HG03025 (cell line): ENCODE measurements around the gene WIZ.
A peak's percentile ranks its signal among the peaks of the same experiment; 100 is the strongest.

ENCODE experiments used
- ATAC-seq: cut with Tn5 transposase; IDR thresholded peaks from one replicate; pipeline ENCODE4 v1.9.1; 2021; ENCODE audit warnings: mild to moderate bottlenecking, moderate library complexity; ENCODE audit not compliant: unreplicated experiment, low FRiP score

The WIZ gene

DNA sequence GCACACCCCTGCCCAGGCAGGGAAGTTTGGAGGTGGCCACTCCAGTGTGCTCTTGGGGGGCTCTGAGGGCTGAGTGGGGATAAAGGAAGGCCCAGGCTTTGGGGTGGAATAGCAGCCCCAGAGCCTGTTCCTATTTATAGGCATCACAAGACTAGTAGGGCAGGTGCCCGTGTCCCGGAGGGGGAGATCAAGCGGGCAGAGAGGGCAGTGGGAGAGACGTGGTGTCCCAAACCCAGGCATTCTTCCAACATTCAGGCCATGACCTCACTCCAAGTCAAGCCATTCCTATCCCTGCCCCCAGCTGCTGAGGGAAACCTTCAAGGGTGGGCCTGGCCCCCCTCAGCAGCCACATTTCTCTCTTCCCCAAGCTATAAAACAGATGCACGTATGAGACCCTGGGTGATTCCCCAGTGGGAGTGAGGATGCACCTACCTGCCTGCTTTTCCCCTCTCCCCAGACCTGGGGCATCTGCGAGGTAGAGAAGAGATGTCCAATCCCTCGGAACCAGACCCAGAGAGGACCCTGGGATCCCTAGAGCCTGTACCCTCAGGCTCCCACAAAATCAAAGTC is 3.9 kb downstream of the WIZ start:
- no peak for ATAC-seq

GRCh38 chr19:15445227-15445605 is 4.5 kb downstream of the WIZ start:
- ATAC-seq = no peak

- no peak for ATAC-seq
Observed at GRCh38 chr19:15444505-15445226, 5.1 kb downstream of the WIZ start.

GRCh38 chr19:15443838-15444237 is 5.9 kb downstream of the WIZ start:
- no peak for ATAC-seq

- no peak for ATAC-seq
Observed at GRCh38 chr19:15443325-15443724, 6.4 kb downstream of the WIZ start.

- ATAC-seq = no peak
Observed at GRCh38 chr19:15442142-15442920, 7.4 kb downstream of the WIZ start.

GRCh38 chr19:15441317-15441716 is 8.4 kb downstream of the WIZ start:
- ATAC-seq = no peak

GRCh38 chr19:15439821-15440641 is 9.7 kb downstream of the WIZ start:
- no peak for ATAC-seq

DNA sequence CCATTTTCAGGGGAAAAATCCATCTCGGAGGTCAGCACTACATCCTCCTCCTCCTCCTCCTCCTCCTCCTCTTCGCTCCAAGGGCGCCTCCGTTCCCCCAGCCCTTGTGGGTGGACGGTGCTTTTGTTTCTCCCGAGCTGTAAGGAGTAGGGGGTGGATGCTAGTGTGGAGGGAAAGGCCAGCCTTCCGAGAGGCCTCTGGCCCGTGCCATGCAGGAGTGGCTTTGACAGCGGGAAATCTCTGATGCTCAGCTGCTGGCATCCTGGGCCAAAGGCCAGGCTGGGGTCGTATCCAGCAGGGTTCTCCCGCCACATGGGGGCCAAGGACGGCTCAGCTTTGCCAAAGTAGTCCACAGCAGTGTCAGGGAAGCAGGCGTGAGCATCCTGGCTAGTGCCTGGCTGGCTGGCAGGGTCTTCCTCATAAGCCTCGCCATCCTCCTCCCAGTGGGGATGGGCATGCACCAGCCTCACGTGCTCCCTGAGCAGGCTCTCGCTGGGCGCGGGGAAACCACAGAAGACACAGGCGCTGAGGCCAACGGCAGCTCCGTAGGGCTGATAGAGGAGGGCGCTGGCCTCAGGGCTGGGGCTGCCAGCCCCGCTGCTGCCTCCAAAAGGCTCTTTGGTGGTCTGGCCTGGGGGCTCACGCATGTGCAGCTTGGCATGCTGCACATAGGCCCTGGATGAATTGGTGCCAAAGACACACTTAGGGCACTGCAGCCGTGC is 10.5 kb downstream of the WIZ start:
- no peak for ATAC-seq

DNA sequence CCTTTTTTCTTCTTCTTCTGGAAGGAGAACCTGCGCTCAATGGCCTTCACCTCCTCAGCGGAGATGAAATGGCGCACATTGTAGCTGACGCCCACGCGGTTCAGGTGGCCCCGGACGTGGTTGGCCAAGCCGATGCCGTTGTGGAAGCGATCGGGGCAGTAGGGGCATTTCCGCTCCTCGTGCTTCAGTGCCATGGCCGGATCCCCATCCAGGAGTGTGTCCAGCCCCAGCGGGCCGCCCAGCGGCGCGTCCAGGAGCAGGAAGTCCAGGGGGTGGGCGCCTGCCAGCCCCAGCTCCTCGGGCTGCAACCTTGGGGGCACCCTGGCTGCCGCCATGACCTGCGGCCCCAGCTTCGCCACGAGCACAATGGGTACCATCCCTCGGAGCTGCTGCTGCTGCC is 11.2 kb downstream of the WIZ start:
- ATAC-seq = no peak

DNA sequence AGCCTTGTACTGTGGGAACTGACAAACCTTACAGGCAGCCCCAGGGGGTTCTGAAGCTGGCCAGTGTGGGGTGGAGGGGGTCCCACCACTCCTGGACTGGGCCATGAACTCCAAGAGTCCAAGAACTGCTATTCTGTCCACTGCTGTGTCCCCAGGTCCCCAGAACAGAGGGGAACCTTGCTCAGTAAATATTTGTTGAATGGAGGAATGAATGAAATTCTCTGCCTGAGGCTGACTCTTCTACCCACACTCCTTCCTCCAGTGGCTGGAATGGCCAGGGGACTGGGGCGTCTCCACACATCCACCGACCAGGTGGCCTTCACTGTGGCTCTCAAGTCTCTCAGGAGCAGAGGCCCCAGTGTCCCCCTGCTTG is 11.6 kb downstream of the WIZ start:
- no peak for ATAC-seq

- ATAC-seq = no peak
Observed at GRCh38 chr19:15437355-15438123, 12.2 kb downstream of the WIZ start.

- ATAC-seq = no peak
Observed at GRCh38 chr19:15436826-15437110, 13.0 kb downstream of the WIZ start.

GRCh38 chr19:15436012-15436825 is 13.5 kb downstream of the WIZ start:
- ATAC-seq = no peak

DNA sequence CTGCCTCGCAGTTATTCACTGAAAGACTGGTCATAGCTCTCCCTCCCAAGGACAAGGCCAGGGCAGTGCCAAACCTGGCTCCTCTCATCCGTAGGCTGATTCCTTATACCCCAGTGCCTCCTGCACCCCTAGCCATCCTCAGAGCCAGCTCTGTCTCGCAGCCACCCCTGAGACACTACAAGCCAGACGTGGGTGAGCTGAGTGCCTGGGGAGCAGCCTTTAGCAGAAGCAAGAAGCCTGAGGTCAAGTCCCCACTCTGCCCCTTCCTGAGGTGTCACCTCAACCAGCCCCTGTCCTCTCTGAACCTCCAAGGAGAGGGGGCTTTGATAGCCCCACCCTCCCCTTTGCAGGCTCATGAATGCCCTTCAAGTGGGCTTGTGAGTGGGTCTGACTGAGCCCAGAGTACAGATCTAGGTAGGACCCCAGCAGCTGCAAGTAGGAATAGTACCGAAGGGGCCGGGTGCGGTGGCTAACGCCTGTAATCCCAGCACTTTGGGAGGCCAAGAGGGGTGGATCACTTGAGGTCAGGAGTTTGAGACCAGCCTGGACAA is 16.2 kb downstream of the WIZ start:
- ATAC-seq = no peak

DNA sequence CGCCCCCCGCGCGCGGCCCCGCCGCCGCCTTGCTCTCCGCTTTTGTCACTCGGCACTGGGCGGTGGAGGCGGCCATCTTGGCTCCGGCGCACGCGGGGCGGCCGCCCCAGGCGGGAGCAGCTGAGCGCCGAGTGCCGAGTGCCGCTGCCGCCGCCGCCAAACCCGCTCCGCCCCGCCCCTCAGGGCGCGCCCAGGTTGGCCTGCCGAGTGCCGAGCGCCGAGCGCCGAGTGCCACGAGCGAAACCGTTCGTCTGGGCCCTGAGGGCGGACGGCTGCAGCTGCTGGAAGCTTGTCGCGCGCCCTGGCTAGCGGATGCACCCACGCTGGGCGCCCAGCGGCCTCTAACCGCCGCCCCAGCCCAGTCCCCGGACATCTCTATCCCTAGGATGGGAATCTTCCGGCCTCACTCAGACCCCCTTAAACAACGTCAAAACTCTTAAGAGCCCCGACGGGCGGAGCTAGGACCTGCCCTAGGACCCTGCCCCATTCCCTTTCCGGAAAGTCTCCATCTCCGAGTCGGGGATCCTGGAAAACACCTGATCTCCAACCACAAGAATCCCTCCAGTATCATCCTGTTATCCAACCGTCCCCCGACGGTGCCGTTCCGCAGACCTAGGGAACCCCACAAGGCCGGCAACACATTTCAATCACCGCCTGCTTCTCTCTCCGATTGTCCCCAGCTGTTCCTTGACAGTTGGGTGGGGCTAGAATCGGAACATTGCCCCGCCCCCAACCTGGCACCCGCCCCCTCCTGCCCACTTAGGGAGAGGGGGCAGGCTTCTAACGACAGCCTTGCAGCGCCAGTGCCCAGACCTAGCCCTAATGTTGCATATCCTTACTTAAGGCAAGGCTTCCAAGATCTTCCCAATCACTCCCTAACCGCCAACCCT is 16.9 kb downstream of the WIZ start:
- peak; percentile 69 for ATAC-seq

DNA sequence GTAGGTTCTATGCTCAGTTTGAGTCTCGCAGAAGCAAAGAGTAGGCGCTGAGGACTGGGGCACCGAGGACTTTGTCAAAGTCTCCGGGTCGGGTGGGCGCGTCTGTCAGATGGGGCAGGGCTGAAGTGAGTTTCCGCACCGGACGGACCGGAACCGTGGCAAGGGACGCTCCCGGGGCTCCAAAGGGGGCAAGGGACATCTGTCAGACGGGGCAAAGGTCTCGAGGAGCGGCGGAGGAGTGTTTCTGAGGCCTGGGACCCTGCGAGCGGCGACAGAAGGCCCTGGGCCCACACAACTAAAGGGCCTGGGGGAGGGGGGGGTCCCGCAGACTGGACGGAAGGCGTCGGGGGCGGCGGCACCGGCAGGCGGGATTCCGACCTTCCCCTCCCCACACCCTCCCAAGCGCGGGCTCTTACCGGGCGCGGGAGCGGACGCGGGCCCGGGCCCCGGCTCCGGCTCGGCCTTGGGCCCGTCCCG is 17.7 kb downstream of the WIZ start:
- peak; percentile 14 for ATAC-seq
